ENCODE results near the gene CYP26B1.

DNA sequence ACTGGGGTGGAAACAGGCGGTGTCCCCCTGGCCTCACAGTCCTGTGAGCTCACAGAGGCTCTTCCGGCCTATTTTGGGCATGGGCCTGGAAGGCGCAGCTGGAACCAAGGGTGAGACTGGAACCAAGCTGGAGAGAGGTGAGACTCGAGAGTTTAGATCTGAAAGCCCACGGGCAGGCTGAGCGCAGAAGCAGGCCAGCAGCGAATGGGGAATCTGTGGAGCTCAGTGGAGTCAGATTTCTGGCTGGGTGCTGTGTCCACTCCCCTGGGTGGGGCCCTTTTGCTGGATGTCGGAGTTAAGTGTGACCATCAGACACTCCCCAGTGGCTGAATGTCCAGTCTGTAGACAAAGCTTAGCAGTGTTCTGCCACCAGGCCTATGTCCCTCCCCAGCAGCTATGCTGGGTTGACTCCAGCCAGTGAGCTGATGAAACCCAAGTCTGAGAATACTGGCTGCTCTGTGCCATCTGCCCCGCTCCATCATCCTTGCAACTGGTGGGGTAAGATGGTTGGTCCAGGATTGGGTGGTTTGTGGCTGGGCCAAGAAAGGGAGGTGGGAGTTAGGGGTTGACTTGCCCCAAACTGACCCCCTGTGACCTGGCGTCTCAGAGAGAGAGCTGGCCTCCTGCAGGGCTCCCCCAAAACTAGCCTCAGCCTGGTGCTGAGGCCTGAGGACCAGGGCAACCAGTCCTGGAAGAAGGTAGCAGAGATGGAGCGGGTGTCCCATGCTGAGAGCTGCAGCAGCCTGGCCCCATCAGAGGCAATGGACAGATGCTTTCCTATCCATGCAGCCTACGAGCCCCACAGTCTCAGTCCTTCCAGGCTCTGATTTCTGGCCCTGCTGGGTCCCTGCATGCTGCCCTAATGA, 34.4 kb downstream of the CYP26B1 start:
- no peak for TF ChIP-seq CTCF (IDR thresholded peaks at IDR 0.05; ENCODE audit: low read length)
- no peak for TF ChIP-seq EZH2 (IDR thresholded peaks at IDR 0.05; ENCODE audit: borderline replicate concordance, low read length)

All from OCI-LY1 (cell line).